GM13976 (cell line): ENCODE measurements around the gene OR4A5.
"Not testable (repeated sequence)": the region's sequence is repeated elsewhere in the genome, so short reads cannot be mapped to it uniquely, and the experiment has no call there.

ENCODE experiments used
- DNase-seq: peaks from one replicate; pipeline ENCODE4 v3.0.0; 2012; ENCODE audit warnings: low spot score
- in situ Hi-C: fragments of 300-500 bp; cut with MboI; formaldehyde crosslinking; loops from one replicate; pipeline ENCODE4 v1.12.0; 2022; ENCODE audit warnings: low sequenced_read_pairs, mixed read lengths, inconsistent platforms; ENCODE audit not compliant: unreplicated experiment

The OR4A5 gene

DNA sequence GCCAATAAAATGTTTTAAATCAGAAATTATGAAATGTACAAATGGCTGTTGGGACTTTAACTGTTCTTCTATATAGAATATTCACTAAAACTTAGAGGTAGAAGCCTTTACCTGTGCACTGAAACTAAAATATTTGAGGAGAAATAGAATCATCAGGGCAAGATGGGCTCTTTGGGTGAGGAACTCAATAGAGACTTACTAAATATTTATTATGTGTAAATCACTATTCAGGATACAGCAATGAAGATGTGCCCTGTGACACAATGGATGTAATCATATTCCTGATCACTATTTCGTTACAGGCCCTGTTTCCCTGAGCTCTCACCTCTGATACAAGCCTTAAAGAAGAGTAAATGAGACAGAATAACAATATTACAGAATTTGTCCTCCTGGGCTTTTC is at the start of gene OR4A5:
Gene OR4A5, plus strand, starts transcription at position 301 of the 400 bp plus-strand sequence. Its CDS starts 53 bp downstream, at position 354.
- DNase-seq, in situ Hi-C loops: not testable (repeated sequence)

- DNase-seq, in situ Hi-C loops: not testable (repeated sequence)
Observed at GRCh38 chr11:54720094-54720493, 13.5 kb downstream of the OR4A5 start.
